Caco-2 (cell line): ENCODE data around the gene CTTNBP2. TPM values are rescaled to one million over a fixed set of nuclear protein-coding genes. Genes with fewer than 3 reads are reported as not detected.
A peak's percentile ranks its signal among the peaks of the same experiment; 100 is the strongest.

Source experiments
- BruUV-seq: library from RNA; stranded (reverse); fragments of 400-500 nt; replicated peaks from 2 replicates; lab custom pipeline; 2021; lab: Mats Ljungman, UMichigan
- CTCF ChIA-PET: fragments of 300-600 bp; sonication (Branson Sonifier 250); formaldehyde crosslinking; loops from one replicate; lab custom pipeline; 2022; ENCODE audit warnings: antibody characterized with exemption; lab: Charles Lee
- POLR2A ChIA-PET: fragments of 300-600 bp; sonication (Branson Sonifier 250); formaldehyde crosslinking; loops from one replicate; lab custom pipeline; 2022; ENCODE audit warnings: antibody characterized with exemption; lab: Charles Lee
- DNase-seq, 2 experiments: peaks; one replicate each; pipeline versions ENCODE4 v3.0.0 to v3.0.0-alpha.2; 2020 to 2022
- H3K27me3 ChIP-seq: replicated peaks from 2 replicates; pipeline ENCODE4 v1.6.0; 2011; ENCODE audit warnings: low read length; ENCODE audit not compliant: control insufficient read depth, insufficient read depth
- H3K36me3 ChIP-seq: 2 replicates; pipeline ENCODE4 v1.5.1; 2011; ENCODE audit warnings: low read length; ENCODE audit not compliant: control insufficient read depth, insufficient read depth
- H3K4me1 ChIP-seq: fragments of 250-450 bp; sonication (Bioruptor Pico); 2 replicates; pipeline ENCODE4 v1.5.1; 2020; ENCODE audit warnings: mild to moderate bottlenecking
- H3K4me3 ChIP-seq: 2 replicates; pipeline ENCODE4 v1.5.1; 2011; ENCODE audit warnings: low read depth, mild to moderate bottlenecking, control low read depth, low read length
- H3K9me3 ChIP-seq: fragments of 250-450 bp; sonication (Bioruptor Pico); 2 replicates; pipeline ENCODE4 v1.5.1; 2020; ENCODE audit warnings: mild to moderate bottlenecking, moderate library complexity
- H3K27ac Mint-ChIP-seq: one replicate; pipeline ENCODE4 v1.8.0; 2022; ENCODE audit warnings: mixed read lengths; ENCODE audit not compliant: unreplicated experiment
- H3K27me3 Mint-ChIP-seq: one replicate; pipeline ENCODE4 v1.8.0; 2022; ENCODE audit warnings: mixed read lengths; ENCODE audit not compliant: insufficient read depth, unreplicated experiment
- H3K36me3 Mint-ChIP-seq: one replicate; pipeline ENCODE4 v1.8.0; 2022; ENCODE audit warnings: mild to moderate bottlenecking, mixed read lengths; ENCODE audit not compliant: insufficient read depth, unreplicated experiment
- H3K4me1 Mint-ChIP-seq: one replicate; pipeline ENCODE4 v1.8.0; 2022; ENCODE audit warnings: low read depth, mixed read lengths; ENCODE audit not compliant: unreplicated experiment
- H3K4me3 Mint-ChIP-seq: one replicate; pipeline ENCODE4 v1.8.0; 2022; ENCODE audit warnings: mild to moderate bottlenecking, moderate library complexity, mixed read lengths; ENCODE audit not compliant: unreplicated experiment
- H3K9me3 Mint-ChIP-seq: one replicate; pipeline ENCODE4 v1.8.0; 2022; ENCODE audit warnings: mixed read lengths; ENCODE audit not compliant: unreplicated experiment
- intact Hi-C: fragments of 100-400 bp; cut with micrococcal nuclease; formaldehyde crosslinking; loops from one replicate; pipeline ENCODE4 v1.10.0; 2022; ENCODE audit not compliant: unreplicated experiment
- total RNA-seq: library from RNA; stranded (reverse); gene quantifications from 2 replicates; pipeline ENCODE4 v1.2.3, GENCODE V29; 2022
- TF ChIP-seq, protein P1 (sequence below), 2 experiments: fragments of 200-600 bp in 1 of 2; IDR thresholded peaks; 1 replicate in 1 of 2; 2 replicates in 1 of 2; pipeline versions ENCODE4 v1.5.1 to v1.8.0; 2011 to 2022; ENCODE audit warnings: antibody characterized with exemption in 1 of 2, control low read depth in 1 of 2, inconsistent platforms in 1 of 2, low read depth in 1 of 2, low read length in 1 of 2, mild to moderate bottlenecking in 1 of 2, moderate library complexity in 1 of 2; ENCODE audit not compliant: insufficient read depth in 1 of 2, severe bottlenecking in 1 of 2, unreplicated experiment in 1 of 2

The CTTNBP2 gene
- total RNA-seq, 1 experiment from 2014 or later: 3.2 TPM

DNA sequence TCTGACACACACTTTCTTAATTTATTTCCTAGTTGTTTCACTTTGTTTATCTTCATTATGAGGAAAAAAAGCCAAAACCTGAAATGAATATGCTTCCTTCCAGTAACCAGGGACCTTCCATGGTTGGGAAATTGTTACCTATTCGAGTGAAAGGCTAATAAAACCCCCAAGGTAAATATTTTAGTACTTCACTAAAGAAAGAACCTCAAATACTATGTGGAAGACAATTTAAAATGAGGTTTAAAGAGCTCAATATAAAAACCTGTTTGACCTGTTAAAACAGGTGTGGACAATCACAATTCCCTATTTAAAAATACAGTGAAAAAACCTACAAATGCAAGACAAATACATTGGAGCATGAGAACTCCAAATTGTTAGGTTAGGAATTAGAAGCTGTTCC is 200.8 kb downstream of the CTTNBP2 start:
- Mint-ChIP-seq H3K27ac (peak overlapping the region; percentile 87), H3K36me3 (peaks cover 56% of the 10 kb centered on the region), H3K4me1 (peaks cover 63% of the 10 kb centered on the region), H3K9me3 (no peaks in the 10 kb centered on the region), H3K27me3 (no peaks in the 10 kb centered on the region), H3K4me3 (peak overlapping the region; percentile 65)
- Histone ChIP-seq H3K4me1 (peaks cover 64% of the 10 kb centered on the region), H3K36me3 (peaks cover 3% of the 10 kb centered on the region), H3K9me3 (no peaks in the 10 kb centered on the region), H3K4me3 (no peak overlapping the region), H3K27me3 (no peaks in the 10 kb centered on the region)
- ChIA-PET CTCF (interaction anchor here (0.8 to 1.8 kb wide), 3 partner anchors 43 to 272 kb away, joined by 3 to 11 read pairs (median 3); no protein-coding TSS in a partner anchor), POLR2A (interaction anchor here (1.3 kb wide), 1 partner anchor 16 kb away, joined by 4 read pairs; no protein-coding TSS in a partner anchor)
- intact Hi-C loops: loop anchor here (1.0 to 5.0 kb wide), 6 partner anchors 11 to 270 kb away; partner anchors contain the start of gene CFTR
- no TSS peak for BruUV-seq
- peak in 1 of 2 experiments; percentile 39 for DNase-seq
- TF ChIP-seq, protein P1, sequence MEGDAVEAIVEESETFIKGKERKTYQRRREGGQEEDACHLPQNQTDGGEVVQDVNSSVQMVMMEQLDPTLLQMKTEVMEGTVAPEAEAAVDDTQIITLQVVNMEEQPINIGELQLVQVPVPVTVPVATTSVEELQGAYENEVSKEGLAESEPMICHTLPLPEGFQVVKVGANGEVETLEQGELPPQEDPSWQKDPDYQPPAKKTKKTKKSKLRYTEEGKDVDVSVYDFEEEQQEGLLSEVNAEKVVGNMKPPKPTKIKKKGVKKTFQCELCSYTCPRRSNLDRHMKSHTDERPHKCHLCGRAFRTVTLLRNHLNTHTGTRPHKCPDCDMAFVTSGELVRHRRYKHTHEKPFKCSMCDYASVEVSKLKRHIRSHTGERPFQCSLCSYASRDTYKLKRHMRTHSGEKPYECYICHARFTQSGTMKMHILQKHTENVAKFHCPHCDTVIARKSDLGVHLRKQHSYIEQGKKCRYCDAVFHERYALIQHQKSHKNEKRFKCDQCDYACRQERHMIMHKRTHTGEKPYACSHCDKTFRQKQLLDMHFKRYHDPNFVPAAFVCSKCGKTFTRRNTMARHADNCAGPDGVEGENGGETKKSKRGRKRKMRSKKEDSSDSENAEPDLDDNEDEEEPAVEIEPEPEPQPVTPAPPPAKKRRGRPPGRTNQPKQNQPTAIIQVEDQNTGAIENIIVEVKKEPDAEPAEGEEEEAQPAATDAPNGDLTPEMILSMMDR (IDR thresholded peaks at IDR 0.05; ENCODE audit: insufficient read depth in 1 of 2, low read depth in 1 of 2, low read length in 1 of 2, severe bottlenecking in 1 of 2, unreplicated experiment in 1 of 2): no peak

DNA sequence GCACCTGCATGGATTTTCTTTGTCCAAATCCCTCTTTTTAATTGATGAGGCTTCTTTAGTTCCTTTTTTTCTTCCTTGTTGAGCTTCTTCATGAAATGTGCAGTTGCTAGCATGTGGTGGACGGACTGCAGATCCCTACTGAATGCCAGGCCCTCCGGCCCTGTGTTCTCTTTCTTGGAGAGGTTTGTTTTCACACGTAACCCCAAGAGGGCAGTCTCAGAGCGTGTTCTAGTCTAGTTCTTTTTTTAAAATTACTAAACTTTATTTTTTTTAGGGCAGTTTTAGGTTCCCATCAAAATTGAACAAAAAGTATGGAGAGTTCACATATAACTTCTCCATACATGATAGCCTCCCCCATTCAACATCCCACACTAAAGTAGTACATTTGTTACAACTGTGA is 203.4 kb downstream of the CTTNBP2 start:
- Mint-ChIP-seq H3K9me3 (no peaks in the 10 kb centered on the region), H3K27me3 (no peaks in the 10 kb centered on the region), H3K4me1 (peaks cover 65% of the 10 kb centered on the region), H3K4me3 (no peak overlapping the region), H3K36me3 (peaks cover 76% of the 10 kb centered on the region), H3K27ac (peak overlapping the region; percentile 87)
- Histone ChIP-seq H3K36me3 (peaks cover 5% of the 10 kb centered on the region), H3K4me1 (peaks cover 73% of the 10 kb centered on the region), H3K27me3 (no peaks in the 10 kb centered on the region), H3K4me3 (no peak overlapping the region), H3K9me3 (no peaks in the 10 kb centered on the region)
- ChIA-PET POLR2A (interaction anchor here (0.6 kb wide), 1 partner anchor 40 kb away, joined by 3 read pairs; no protein-coding TSS in a partner anchor), CTCF (interaction anchor here (1.3 kb wide), 1 partner anchor 46 kb away, joined by 6 read pairs; no protein-coding TSS in a partner anchor)
- TF ChIP-seq, protein P1 (IDR thresholded peaks at IDR 0.05; ENCODE audit: insufficient read depth in 1 of 2, low read depth in 1 of 2, low read length in 1 of 2, severe bottlenecking in 1 of 2, unreplicated experiment in 1 of 2): peak in 1 of 2 experiments; percentile 12
- intact Hi-C loops: loop anchor here (5.0 to 10.0 kb wide), 2 partner anchors 268 to 1695 kb away; no protein-coding TSS in a partner anchor
- no peak for DNase-seq
- BruUV-seq: no TSS peak

DNA sequence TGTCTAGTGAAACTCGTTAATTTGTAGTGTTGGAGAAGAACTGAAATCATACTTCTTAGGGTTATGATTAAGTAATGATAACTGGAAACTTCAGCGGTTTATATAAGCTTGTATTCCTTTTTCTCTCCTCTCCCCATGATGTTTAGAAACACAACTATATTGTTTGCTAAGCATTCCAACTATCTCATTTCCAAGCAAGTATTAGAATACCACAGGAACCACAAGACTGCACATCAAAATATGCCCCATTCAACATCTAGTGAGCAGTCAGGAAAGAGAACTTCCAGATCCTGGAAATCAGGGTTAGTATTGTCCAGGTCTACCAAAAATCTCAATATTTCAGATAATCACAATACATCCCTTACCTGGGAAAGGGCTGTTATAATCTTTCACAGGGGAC is 205.8 kb downstream of the CTTNBP2 start:
- peaks cover 85% of the 10 kb centered on the region for H3K36me3 Mint-ChIP-seq
- H3K4me1 ChIP-seq: peaks cover 65% of the 10 kb centered on the region
- POLR2A ChIA-PET: interaction anchor here (0.6 kb wide), 1 partner anchor 35 kb away, joined by 3 read pairs; no protein-coding TSS in a partner anchor
- BruUV-seq: no TSS peak
- DNase-seq: no peak
- no peaks in the 10 kb centered on the region for H3K27me3 Mint-ChIP-seq
- intact Hi-C loops: loop anchor here (10.0 kb wide), 1 partner anchor 1693 kb away; no protein-coding TSS in a partner anchor
- TF ChIP-seq, protein P1 (IDR thresholded peaks at IDR 0.05; ENCODE audit: insufficient read depth in 1 of 2, low read depth in 1 of 2, low read length in 1 of 2, severe bottlenecking in 1 of 2, unreplicated experiment in 1 of 2): no peak
- peaks cover 7% of the 10 kb centered on the region for H3K36me3 ChIP-seq
- CTCF ChIA-PET: interaction anchor here (1.1 kb wide), 1 partner anchor 48 kb away, joined by 3 read pairs; no protein-coding TSS in a partner anchor
- H3K4me3 Mint-ChIP-seq: peak overlapping the region; percentile 20
- H3K9me3 Mint-ChIP-seq: peaks cover 2% of the 10 kb centered on the region
- peak overlapping the region; percentile 95 for H3K27ac Mint-ChIP-seq
- H3K4me1 Mint-ChIP-seq: peaks cover 67% of the 10 kb centered on the region
- H3K4me3 ChIP-seq: no peak overlapping the region
- H3K27me3 ChIP-seq: no peaks in the 10 kb centered on the region
- H3K9me3 ChIP-seq: no peaks in the 10 kb centered on the region
